GM13977 (cell line): ENCODE measurements around the gene SLC6A17.

Experiments
- DNase-seq: peaks from one replicate; pipeline ENCODE4 v3.0.0; 2012; ENCODE audit warnings: low spot score
- in situ Hi-C: fragments of 300-500 bp; cut with MboI; formaldehyde crosslinking; loops from one replicate; pipeline ENCODE4 v1.12.0; 2022; ENCODE audit warnings: low sequenced_read_pairs, low pct_unique_long_range_greater_than_20kb, mixed read lengths, inconsistent platforms; ENCODE audit not compliant: unreplicated experiment
- TF ChIP-seq, protein P1 (sequence below): IDR thresholded peaks from 2 replicates; pipeline ENCODE4 v1.5.1; 2012; ENCODE audit warnings: mild to moderate bottlenecking, control low read depth; ENCODE audit not compliant: insufficient read depth; ENCODE audit errors: extremely low read depth, missing control alignments

The SLC6A17 gene

DNA sequence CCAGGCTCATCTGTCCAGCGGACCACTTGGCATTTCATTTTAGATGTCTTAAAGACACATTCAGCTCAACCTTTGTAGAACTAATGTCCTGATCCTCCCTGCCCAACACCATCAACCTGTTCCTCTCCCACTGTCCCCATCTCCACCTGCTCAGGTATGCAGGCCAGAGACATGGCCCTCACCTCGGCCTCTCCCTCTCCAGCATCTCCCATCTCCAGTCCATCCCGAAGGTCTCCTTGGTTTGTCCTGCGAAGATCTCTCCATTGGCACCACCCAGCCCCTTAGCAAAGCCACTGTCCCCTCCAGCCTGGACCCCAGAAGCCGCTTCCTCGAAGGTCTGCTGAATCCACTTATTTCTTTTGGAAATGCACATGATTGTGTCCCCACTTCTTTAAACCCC is 38.9 kb downstream of the SLC6A17 start:
- no peak for DNase-seq
- in situ Hi-C loops, result no loop called here
- TF ChIP-seq, protein P1, sequence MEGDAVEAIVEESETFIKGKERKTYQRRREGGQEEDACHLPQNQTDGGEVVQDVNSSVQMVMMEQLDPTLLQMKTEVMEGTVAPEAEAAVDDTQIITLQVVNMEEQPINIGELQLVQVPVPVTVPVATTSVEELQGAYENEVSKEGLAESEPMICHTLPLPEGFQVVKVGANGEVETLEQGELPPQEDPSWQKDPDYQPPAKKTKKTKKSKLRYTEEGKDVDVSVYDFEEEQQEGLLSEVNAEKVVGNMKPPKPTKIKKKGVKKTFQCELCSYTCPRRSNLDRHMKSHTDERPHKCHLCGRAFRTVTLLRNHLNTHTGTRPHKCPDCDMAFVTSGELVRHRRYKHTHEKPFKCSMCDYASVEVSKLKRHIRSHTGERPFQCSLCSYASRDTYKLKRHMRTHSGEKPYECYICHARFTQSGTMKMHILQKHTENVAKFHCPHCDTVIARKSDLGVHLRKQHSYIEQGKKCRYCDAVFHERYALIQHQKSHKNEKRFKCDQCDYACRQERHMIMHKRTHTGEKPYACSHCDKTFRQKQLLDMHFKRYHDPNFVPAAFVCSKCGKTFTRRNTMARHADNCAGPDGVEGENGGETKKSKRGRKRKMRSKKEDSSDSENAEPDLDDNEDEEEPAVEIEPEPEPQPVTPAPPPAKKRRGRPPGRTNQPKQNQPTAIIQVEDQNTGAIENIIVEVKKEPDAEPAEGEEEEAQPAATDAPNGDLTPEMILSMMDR, result no peak

DNA sequence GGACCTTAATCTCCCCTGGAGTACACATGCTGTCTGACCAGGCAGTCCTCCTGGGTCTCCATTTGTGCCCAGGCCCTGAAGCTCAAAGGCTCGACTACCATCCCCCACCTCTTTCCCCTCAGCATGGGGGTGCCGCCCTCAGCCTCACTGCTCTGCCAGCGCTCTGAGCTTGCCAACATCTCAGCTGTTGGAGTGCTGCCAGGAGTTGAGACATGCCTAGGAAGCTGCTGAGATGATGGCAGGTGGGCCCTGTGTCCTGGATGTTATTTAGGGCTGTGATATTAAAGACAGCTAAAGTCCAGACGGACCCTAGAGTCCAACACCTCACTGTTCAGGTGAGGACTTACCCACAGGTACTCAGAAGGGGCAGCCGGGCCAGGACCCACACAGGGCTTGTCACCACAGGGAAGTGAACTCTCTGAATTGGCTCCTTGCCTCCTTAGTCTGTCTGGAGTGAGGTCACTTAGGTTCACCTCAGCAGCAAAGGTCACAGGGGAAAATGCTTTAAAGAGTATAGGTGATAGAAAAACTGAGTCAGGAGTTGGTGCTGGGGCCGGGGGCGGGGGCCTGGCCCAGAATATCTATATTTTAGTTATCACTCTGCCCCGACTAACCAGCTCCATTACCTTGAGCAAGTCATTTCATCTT is 40.1 kb downstream of the SLC6A17 start:
- TF ChIP-seq, protein P1, result no peak
- in situ Hi-C loops, result no loop called here
- no peak for DNase-seq

DNA sequence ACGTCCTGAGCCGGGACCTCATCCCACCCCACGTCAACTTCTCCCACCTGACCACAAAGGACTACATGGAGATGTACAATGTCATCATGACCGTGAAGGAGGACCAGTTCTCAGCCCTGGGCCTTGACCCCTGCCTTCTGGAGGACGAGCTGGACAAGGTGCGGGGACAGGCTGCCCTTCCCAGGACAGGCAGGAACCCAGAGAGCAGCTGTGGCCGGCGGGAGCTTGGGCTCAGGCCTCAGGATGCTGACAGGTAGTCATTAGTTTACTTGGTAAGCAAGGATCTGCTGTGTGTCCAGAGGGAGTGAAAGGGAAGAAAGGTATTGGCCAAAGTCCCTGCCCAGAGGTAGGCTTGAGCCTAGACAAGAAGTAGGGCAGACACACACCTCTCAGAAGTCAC is 42.2 kb downstream of the SLC6A17 start:
- TF ChIP-seq, protein P1, result no peak
- no peak for DNase-seq
- in situ Hi-C loops, result no loop called here

DNA sequence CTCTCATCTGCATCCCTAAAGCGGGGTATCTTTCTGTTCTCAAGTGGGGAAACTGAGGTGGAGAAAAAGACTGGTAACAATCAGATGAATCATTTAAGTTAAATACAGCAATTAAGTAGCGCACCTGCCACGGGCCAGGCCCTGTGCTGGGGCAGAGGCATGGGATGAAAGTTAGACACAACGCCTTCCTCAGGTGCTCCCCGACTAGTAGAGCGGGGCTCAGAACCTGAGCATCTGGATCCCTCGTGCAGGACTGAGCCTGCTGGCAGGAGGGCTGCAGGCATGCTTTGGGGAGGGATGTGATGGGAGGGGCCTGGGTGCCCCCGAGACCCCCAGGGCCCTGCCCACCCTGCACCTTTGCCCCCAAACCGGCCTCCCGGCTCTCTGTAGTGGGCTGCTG is 44.9 kb downstream of the SLC6A17 start:
- in situ Hi-C loops, result no loop called here
- no peak for DNase-seq
- TF ChIP-seq, protein P1, result no peak

DNA sequence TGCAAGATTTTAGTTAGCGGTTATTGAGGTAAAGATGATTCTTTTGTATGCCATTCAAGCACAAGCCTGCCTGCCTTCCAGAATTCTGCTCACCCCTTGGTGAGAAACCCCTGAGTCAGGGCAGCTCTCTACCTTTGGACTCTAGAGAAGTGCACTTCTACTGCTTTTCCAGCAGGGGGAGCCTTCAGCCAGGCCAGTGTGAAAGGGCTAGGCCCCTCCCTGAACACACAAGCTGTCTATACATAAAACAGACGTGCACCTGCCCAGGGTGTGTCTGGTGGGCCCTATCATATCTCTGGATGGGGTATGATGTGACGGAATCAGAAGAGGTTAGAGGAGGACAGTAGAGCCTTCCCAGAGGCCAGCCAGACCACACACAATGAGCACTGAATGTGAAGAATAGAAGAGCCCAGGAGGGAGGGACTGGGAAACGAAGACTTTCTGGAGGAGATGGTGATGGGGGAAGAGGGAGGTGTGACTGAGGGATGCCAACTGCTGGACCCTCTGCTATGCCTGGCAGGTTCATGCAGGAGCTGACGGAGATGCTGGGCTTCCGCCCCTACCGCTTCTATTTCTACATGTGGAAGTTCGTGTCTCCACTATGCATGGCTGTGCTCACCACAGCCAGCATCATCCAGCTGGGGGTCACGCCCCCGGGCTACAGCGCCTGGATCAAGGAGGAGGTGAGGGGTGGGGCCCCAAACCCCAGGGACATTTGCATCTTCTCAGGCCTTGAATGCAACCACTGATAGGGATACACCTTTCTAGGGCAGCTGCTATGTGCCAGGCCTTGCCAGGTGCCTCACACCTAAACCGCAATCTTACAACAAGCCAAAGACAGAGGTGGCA is 46.8 kb downstream of the SLC6A17 start:
- in situ Hi-C loops, result no loop called here
- DNase-seq, result peak; percentile 90
- TF ChIP-seq, protein P1, result peak; percentile 92

DNA sequence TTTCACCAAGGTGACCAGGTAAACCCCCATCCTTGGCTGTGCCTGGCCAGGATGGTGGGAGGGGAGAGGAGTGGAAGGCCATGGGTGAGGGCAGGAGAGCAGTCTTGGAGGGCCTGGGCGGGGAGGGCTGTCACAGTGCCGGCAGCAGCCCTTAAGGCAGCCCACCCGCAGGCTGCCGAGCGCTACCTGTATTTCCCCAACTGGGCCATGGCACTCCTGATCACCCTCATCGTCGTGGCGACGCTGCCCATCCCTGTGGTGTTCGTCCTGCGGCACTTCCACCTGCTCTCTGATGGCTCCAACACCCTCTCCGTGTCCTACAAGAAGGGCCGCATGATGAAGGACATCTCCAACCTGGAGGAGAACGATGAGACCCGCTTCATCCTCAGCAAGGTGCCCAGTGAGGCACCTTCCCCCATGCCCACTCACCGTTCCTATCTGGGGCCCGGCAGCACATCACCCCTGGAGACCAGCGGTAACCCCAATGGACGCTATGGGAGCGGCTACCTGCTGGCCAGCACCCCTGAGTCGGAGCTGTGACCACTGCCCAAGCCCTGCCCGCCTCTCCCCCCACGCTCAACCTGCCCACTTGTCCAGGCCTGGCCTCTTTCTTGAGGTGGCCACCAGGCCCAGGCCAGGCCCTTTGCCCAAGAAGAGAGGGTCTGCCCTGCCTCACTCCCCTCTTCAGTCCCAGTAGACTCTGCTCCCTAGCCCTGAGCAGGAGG is 47.8 kb downstream of the SLC6A17 start:
- in situ Hi-C loops, result no loop called here
- DNase-seq, result no peak
- TF ChIP-seq, protein P1, result no peak
